ENCODE results near the gene SLC25A34. TPM values are rescaled to one million over a fixed set of nuclear protein-coding genes. Genes with fewer than 3 reads are reported as not detected.

The SLC25A34 gene
- total RNA-seq, 1 experiment from 2014 or later: 0.59 TPM

GRCh38 chr1:15704526-15705183, 31.4 kb upstream of the SLC25A34 start:
- ATAC-seq (no peak), DNase-seq (ENCODE audit: low read depth, low spot score) (no peak)
- ChIA-PET POLR2A (no interaction called here), RAD21 (ENCODE audit: low non-redundant PET in 1 of 2, low total read pairs in 2 of 2, uncharacterized antibody in 2 of 2, unreplicated experiment in 2 of 2) (no interaction called here), CTCF (no interaction called here)
- H3K27me3 ChIP-seq (ENCODE audit: insufficient read depth, low read length): no peaks in the 10 kb centered on the region
- H3K4me1 ChIP-seq (ENCODE audit: control insufficient read depth in 1 of 2, insufficient read depth in 2 of 2, low read length in 2 of 2): peaks cover 0 to 3% of the 10 kb centered on the region in 2 experiments; a peak in 1 of 4 replicates
- no peak overlapping the region for H3K4me2 ChIP-seq (ENCODE audit: low read length)
- no peak overlapping the region for H3K27ac ChIP-seq (ENCODE audit: low read depth, low read length)
- peaks cover 21% of the 10 kb centered on the region; the same call in 1 of the 2 replicates for H3K79me2 ChIP-seq (ENCODE audit: insufficient read depth, low read length)
- H2AFZ ChIP-seq (ENCODE audit: low read depth, low read length, poor library complexity, severe bottlenecking): no peak overlapping the region
- intact Hi-C loops (cut with micrococcal nuclease): no loop called here
- H4K20me1 ChIP-seq (ENCODE audit: insufficient read depth): no peaks in the 10 kb centered on the region
- H3K9me2 ChIP-seq (ENCODE audit: insufficient read depth): no peaks in the 10 kb centered on the region
- TF ChIP-seq ZBTB33 (IDR thresholded peaks at IDR 0.05; ENCODE audit: extremely low read depth, insufficient replicate concordance, low read length): no peak
- TF ChIP-seq EZH2phosphoT487 (IDR thresholded peaks at IDR 0.05; ENCODE audit: borderline replicate concordance): no peak
- no peak for TF ChIP-seq SP1 (IDR thresholded peaks at IDR 0.05; ENCODE audit: low read depth)
- TF ChIP-seq JUND (IDR thresholded peaks at IDR 0.05): no peak
- TF ChIP-seq TCF7L2 (IDR thresholded peaks at IDR 0.05; ENCODE audit: borderline replicate concordance, extremely low read depth, insufficient read depth, insufficient read length): no peak
- no peak for TF ChIP-seq CEBPB (IDR thresholded peaks at IDR 0.05; ENCODE audit: low read depth)
- TF ChIP-seq MAX (IDR thresholded peaks at IDR 0.05): no peak
- TF ChIP-seq POLR2A (IDR thresholded peaks at IDR 0.05; ENCODE audit: borderline replicate concordance, extremely low read depth, insufficient read depth, insufficient read length): no peak
- no peak for TF ChIP-seq CBX3 (IDR thresholded peaks at IDR 0.05; ENCODE audit: low read depth)
- no peak for TF ChIP-seq YY1 (IDR thresholded peaks at IDR 0.05; ENCODE audit: extremely low read depth, insufficient replicate concordance, low read depth, low read length)
- no peak for TF ChIP-seq SIN3A (IDR thresholded peaks at IDR 0.05; ENCODE audit: low read depth)
- TF ChIP-seq POLR2AphosphoS5 (IDR thresholded peaks at IDR 0.05; ENCODE audit: low read depth, low read length): no peak
- no peak for TF ChIP-seq REST (IDR thresholded peaks at IDR 0.05; ENCODE audit: low read depth)
- no peak for TF ChIP-seq SRF (IDR thresholded peaks at IDR 0.05; ENCODE audit: low read depth)
- TF ChIP-seq RAD21 (IDR thresholded peaks at IDR 0.05; ENCODE audit: low read depth): no peak
- TF ChIP-seq ZNF274 (IDR thresholded peaks at IDR 0.05; ENCODE audit: low read depth, low read length): no peak
- no peaks in the 10 kb centered on the region for H3K36me3 ChIP-seq (ENCODE audit: control insufficient read depth in 1 of 2, insufficient read depth in 2 of 2, low read length in 2 of 2)
- H3K4me3 ChIP-seq (replicated peaks in 1 of 2; ENCODE audit: low read depth in 1 of 2, low read length in 2 of 2): no peak overlapping the region
- BruUV-seq (replicated peaks): no TSS peak
- no peaks in the 10 kb centered on the region for H3K9me3 ChIP-seq (ENCODE audit: control insufficient read depth in 1 of 2, insufficient read depth in 1 of 2, low read depth in 1 of 2, low read length in 2 of 2)
- no peak overlapping the region for H3K9ac ChIP-seq (ENCODE audit: low read length)

All from HCT116 (cell line).